HG02763 (cell line): ENCODE data around the gene SSBP2.
"Not testable (repeated sequence)": the region's sequence is repeated elsewhere in the genome, so short reads cannot be mapped to it uniquely, and the experiment has no call there.

Experiments
- ATAC-seq: cut with Tn5 transposase; IDR thresholded peaks from one replicate; pipeline ENCODE4 v1.9.1; 2021; ENCODE audit warnings: mild to moderate bottlenecking, moderate library complexity; ENCODE audit not compliant: unreplicated experiment

Gene SSBP2

GRCh38 chr5:81537905-81538547 lies 212.9 kb downstream of the SSBP2 start:
- ATAC-seq, result no peak

- no peak for ATAC-seq
These were observed 216.5 kb downstream of the SSBP2 start for GRCh38 chr5:81534441-81534840.

- ATAC-seq, result no peak
These were observed 217.1 kb downstream of the SSBP2 start for GRCh38 chr5:81533629-81534405.

- ATAC-seq, result no peak
These were observed 220.0 kb downstream of the SSBP2 start for GRCh38 chr5:81530919-81531318.

- no peak for ATAC-seq
These were observed 225.2 kb downstream of the SSBP2 start for GRCh38 chr5:81525690-81526089.

GRCh38 chr5:81524015-81524414 lies 226.9 kb downstream of the SSBP2 start:
- ATAC-seq, result no peak

- ATAC-seq, result no peak
These were observed 228.3 kb downstream of the SSBP2 start for GRCh38 chr5:81522571-81522970.

- no peak for ATAC-seq
These were observed 230.1 kb downstream of the SSBP2 start for GRCh38 chr5:81520769-81521168.

- no peak for ATAC-seq
These were observed 231.5 kb downstream of the SSBP2 start for GRCh38 chr5:81519217-81519905.

GRCh38 chr5:81517462-81517861 lies 233.4 kb downstream of the SSBP2 start:
- no peak for ATAC-seq

- ATAC-seq, result no peak
These were observed 234.8 kb downstream of the SSBP2 start for GRCh38 chr5:81516091-81516490.

GRCh38 chr5:81513982-81514381 lies 236.9 kb downstream of the SSBP2 start:
- ATAC-seq, result no peak

GRCh38 chr5:81513473-81513872 lies 237.4 kb downstream of the SSBP2 start:
- ATAC-seq, result no peak

GRCh38 chr5:81506900-81507588 lies 243.9 kb downstream of the SSBP2 start:
- ATAC-seq, result peak; percentile 99

GRCh38 chr5:81506378-81506777 lies 244.5 kb downstream of the SSBP2 start:
- no peak for ATAC-seq

GRCh38 chr5:81505672-81506071 lies 245.2 kb downstream of the SSBP2 start:
- ATAC-seq, result no peak

- ATAC-seq, result not testable (repeated sequence)
These were observed 247.3 kb downstream of the SSBP2 start for GRCh38 chr5:81503602-81504001.

GRCh38 chr5:81495286-81495685 lies 255.6 kb downstream of the SSBP2 start:
- no peak for ATAC-seq

GRCh38 chr5:81488862-81489261 lies 262.0 kb downstream of the SSBP2 start:
- ATAC-seq, result no peak

- no peak for ATAC-seq
These were observed 264.2 kb downstream of the SSBP2 start for GRCh38 chr5:81486711-81487110.

GRCh38 chr5:81482595-81482994 lies 268.3 kb downstream of the SSBP2 start:
- no peak for ATAC-seq
